ENCODE measurements around the gene NEURL3. TPM values are rescaled to one million over a fixed set of nuclear protein-coding genes. Genes with fewer than 3 reads are reported as not detected.

NEURL3 gene
- total and polyA plus RNA-seq, 2 donors from 2014 or later = 3.2 to 11.1 TPM

GRCh38 chr2:96523659-96524481 lies 18.7 kb upstream of the NEURL3 start:
- Histone ChIP-seq H3K27me3 (ENCODE audit: control insufficient read depth, insufficient read depth, low read length) (no peaks in the 10 kb centered on the region), H3K9ac (ENCODE audit: low read length in 3 of 3) (no peak overlapping the region), H3K36me3 (ENCODE audit: control insufficient read depth in 2 of 3, insufficient read depth in 3 of 3, low read length in 3 of 3) (no peaks in the 10 kb centered on the region), H3K9me3 (ENCODE audit: control insufficient read depth in 2 of 3, insufficient read depth in 1 of 3, low read length in 3 of 3) (no peaks in the 10 kb centered on the region), H3K4me3 (ENCODE audit: low read length in 3 of 3) (no peak overlapping the region), H3K4me1 (ENCODE audit: control insufficient read depth in 2 of 3, insufficient read depth in 2 of 3, low read depth in 1 of 3, low read length in 3 of 3) (peaks cover 0 to 3% (median 0%) of the 10 kb centered on the region in 3 donors), H3K27ac (ENCODE audit: low read depth in 2 of 2, low read length in 2 of 2) (no peak overlapping the region)
- no peak for FAIRE-seq
- TF ChIP-seq CTCF (IDR thresholded peaks at IDR 0.05; ENCODE audit: borderline replicate concordance, extremely low read depth, insufficient read depth) = no peak
- intact Hi-C loops (cut with DNase I) = no loop called here
- DNase-seq = peak in 2 of 5 donors; percentile 44 to 79

GRCh38 chr2:96522304-96523203 lies 17.4 kb upstream of the NEURL3 start:
- H3K9me3 ChIP-seq (ENCODE audit: control insufficient read depth in 2 of 3, insufficient read depth in 1 of 3, low read length in 3 of 3) = no peaks in the 10 kb centered on the region
- H3K27ac ChIP-seq (ENCODE audit: low read depth in 2 of 2, low read length in 2 of 2) = no peak overlapping the region
- DNase-seq (no peak), FAIRE-seq (no peak)
- no peak overlapping the region for H3K9ac ChIP-seq (ENCODE audit: low read length in 3 of 3)
- H3K36me3 ChIP-seq (ENCODE audit: control insufficient read depth in 2 of 3, insufficient read depth in 3 of 3, low read length in 3 of 3) = no peaks in the 10 kb centered on the region
- no peaks in the 10 kb centered on the region for H3K4me1 ChIP-seq (ENCODE audit: control insufficient read depth in 2 of 3, insufficient read depth in 2 of 3, low read depth in 1 of 3, low read length in 3 of 3)
- H3K4me3 ChIP-seq (ENCODE audit: low read length in 3 of 3) = no peak overlapping the region
- TF ChIP-seq CTCF (IDR thresholded peaks at IDR 0.05; ENCODE audit: borderline replicate concordance, extremely low read depth, insufficient read depth) = no peak
- intact Hi-C loops (cut with DNase I) = no loop called here
- H3K27me3 ChIP-seq (ENCODE audit: control insufficient read depth, insufficient read depth, low read length) = no peaks in the 10 kb centered on the region

GRCh38 chr2:96521219-96521618 lies 16.1 kb upstream of the NEURL3 start:
- Histone ChIP-seq H3K4me3 (ENCODE audit: low read length in 3 of 3) (no peak overlapping the region), H3K36me3 (ENCODE audit: control insufficient read depth in 2 of 3, insufficient read depth in 3 of 3, low read length in 3 of 3) (no peaks in the 10 kb centered on the region), H3K4me1 (ENCODE audit: control insufficient read depth in 2 of 3, insufficient read depth in 2 of 3, low read depth in 1 of 3, low read length in 3 of 3) (no peaks in the 10 kb centered on the region), H3K27ac (ENCODE audit: low read depth in 2 of 2, low read length in 2 of 2) (no peak overlapping the region), H3K9ac (ENCODE audit: low read length in 3 of 3) (no peak overlapping the region), H3K9me3 (ENCODE audit: control insufficient read depth in 2 of 3, insufficient read depth in 1 of 3, low read length in 3 of 3) (peaks cover 0 to 4% (median 2%) of the 10 kb centered on the region in 3 donors), H3K27me3 (ENCODE audit: control insufficient read depth, insufficient read depth, low read length) (no peaks in the 10 kb centered on the region)
- DNase-seq (no peak), FAIRE-seq (no peak)
- intact Hi-C loops (cut with DNase I) = no loop called here
- no peak for TF ChIP-seq CTCF (IDR thresholded peaks at IDR 0.05; ENCODE audit: borderline replicate concordance, extremely low read depth, insufficient read depth)
